PC-3 (cell line): ENCODE results near the gene TPRN.

Source experiments
- CTCF ChIP-seq: fragments of 300-600 bp; sonication (generic); conservative IDR thresholded peaks from 2 replicates; pipeline ENCODE4 v1.5.1; 2017; ENCODE audit warnings: antibody characterized with exemption, low read depth, mild to moderate bottlenecking, low read length
- EZH2 ChIP-seq: fragments of 300-600 bp; sonication (generic); IDR thresholded peaks from one replicate; pipeline ENCODE4 v1.6.1; 2017; ENCODE audit warnings: antibody characterized with exemption, mild to moderate bottlenecking, low read length; ENCODE audit not compliant: unreplicated experiment
- EZH2phosphoT487 ChIP-seq: fragments of 300-600 bp; sonication (generic); IDR thresholded peaks from 2 replicates; pipeline ENCODE4 v1.6.1; 2018; ENCODE audit warnings: mild to moderate bottlenecking, antibody characterized with exemption, low read length, borderline replicate concordance

DNA sequence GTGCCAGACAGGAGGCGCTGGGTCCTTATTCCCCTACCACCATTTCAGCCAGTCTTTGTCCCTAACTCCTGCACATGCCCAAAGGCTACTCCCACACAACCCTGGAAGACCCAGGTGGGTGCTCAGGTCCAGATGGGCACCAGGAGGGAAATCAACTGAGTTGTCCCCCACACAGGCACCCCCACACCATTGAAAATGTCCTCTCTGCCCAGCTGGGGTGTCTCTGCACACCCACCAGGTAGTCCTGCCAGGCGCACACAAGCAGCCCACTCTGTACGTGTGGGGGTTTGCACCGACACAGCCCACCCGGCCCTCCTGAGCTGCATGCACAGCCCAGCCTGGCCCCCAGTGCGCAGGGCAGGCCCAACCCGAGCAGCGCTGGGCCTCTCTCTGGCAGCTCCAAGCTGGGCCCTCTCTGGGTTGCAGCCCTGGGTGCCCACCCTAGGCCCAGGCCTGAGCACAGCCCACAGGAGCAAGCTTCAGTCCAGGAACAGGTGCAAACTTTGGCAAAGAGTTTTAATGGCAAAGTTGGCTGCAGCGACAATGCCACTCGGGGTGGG, 19.3 kb upstream of the TPRN start:
- TF ChIP-seq CTCF, result no peak
- no peak for TF ChIP-seq EZH2phosphoT487
- TF ChIP-seq EZH2, result no peak
